NB4 (cell line): ENCODE measurements around the gene SLC13A4.

Experiments
- DNase-seq: peaks from one replicate; pipeline ENCODE4 v3.0.0; 2010; ENCODE audit warnings: low read depth
- H3K4me3 ChIP-seq: one replicate; pipeline ENCODE4 v1.5.1; 2011; ENCODE audit warnings: mild to moderate bottlenecking, low read depth, low read length, moderate library complexity
- MYC ChIP-seq: IDR thresholded peaks from 2 replicates; pipeline ENCODE4 v1.6.1; 2011; ENCODE audit warnings: low read depth, low read length
- POLR2A ChIP-seq: IDR thresholded peaks from 2 replicates; pipeline ENCODE4 v1.6.1; 2011; ENCODE audit warnings: mild to moderate bottlenecking; ENCODE audit not compliant: insufficient read length; ENCODE audit errors: extremely low read depth
- TF ChIP-seq, protein P1 (sequence below): IDR thresholded peaks from one replicate; pipeline ENCODE4 v1.5.1; 2012; ENCODE audit warnings: low read depth, low read length
- TF ChIP-seq, protein P2 (sequence below): IDR thresholded peaks from 2 replicates; pipeline ENCODE4 v1.6.1; 2011; ENCODE audit warnings: low read depth, low read length

The SLC13A4 gene

DNA sequence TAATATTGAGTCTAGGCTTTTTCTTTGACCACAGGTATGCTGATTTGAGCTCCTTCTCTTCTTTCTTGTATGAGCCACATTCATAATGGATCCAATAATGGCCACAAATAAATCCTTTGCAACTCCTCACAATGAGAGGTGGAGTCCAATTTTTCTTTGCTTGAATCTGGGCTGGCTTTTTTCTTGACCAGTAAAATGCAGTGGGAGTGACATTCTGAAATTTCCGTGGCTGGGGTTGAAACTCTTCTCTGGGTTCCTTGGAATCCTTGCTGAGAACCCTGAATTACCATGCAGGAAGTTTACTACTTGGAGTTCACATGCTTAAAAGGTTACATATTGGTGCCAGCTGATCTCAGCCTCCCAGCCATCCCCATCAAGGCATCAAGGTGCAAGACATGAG lies 43.1 kb upstream of the SLC13A4 start:
- H3K4me3 ChIP-seq, result no peak overlapping the region
- TF ChIP-seq POLR2A, result no peak
- TF ChIP-seq, protein P1, sequence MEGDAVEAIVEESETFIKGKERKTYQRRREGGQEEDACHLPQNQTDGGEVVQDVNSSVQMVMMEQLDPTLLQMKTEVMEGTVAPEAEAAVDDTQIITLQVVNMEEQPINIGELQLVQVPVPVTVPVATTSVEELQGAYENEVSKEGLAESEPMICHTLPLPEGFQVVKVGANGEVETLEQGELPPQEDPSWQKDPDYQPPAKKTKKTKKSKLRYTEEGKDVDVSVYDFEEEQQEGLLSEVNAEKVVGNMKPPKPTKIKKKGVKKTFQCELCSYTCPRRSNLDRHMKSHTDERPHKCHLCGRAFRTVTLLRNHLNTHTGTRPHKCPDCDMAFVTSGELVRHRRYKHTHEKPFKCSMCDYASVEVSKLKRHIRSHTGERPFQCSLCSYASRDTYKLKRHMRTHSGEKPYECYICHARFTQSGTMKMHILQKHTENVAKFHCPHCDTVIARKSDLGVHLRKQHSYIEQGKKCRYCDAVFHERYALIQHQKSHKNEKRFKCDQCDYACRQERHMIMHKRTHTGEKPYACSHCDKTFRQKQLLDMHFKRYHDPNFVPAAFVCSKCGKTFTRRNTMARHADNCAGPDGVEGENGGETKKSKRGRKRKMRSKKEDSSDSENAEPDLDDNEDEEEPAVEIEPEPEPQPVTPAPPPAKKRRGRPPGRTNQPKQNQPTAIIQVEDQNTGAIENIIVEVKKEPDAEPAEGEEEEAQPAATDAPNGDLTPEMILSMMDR, result no peak
- TF ChIP-seq MYC, result no peak
- TF ChIP-seq, protein P2, sequence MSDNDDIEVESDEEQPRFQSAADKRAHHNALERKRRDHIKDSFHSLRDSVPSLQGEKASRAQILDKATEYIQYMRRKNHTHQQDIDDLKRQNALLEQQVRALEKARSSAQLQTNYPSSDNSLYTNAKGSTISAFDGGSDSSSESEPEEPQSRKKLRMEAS, result no peak
- no peak for DNase-seq

GRCh38 chr7:135770139-135770710 lies 42.2 kb upstream of the SLC13A4 start:
- TF ChIP-seq MYC (no peak), POLR2A (no peak)
- TF ChIP-seq, protein P1, result no peak
- TF ChIP-seq, protein P2, result no peak
- no peak overlapping the region for H3K4me3 ChIP-seq
- no peak for DNase-seq

- DNase-seq, result no peak
- TF ChIP-seq MYC (no peak), POLR2A (no peak)
- TF ChIP-seq, protein P1, result no peak
- TF ChIP-seq, protein P2, result no peak
- H3K4me3 ChIP-seq, result no peak overlapping the region
Observed at GRCh38 chr7:135769005-135769802, 41.2 kb upstream of the SLC13A4 start.

DNA sequence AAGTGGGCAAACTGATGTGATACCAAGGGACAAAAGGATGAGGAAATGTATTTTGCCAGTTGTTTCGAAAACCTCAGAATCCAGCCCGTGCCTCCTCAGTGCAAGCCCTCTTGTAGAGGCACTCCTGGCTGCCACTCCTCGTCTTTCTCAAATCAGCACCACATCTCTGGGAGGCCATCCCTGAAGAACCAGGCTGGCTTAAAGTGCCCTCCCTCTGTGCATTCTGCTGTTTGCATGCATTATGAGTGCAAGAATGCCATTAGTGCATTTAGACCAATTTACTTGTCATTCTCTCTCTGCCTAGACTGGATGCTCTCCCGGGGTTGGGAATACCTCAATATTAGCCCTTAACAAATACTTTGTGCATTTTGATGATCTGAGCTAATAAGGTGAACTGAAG lies 40.5 kb upstream of the SLC13A4 start:
- TF ChIP-seq POLR2A, result no peak
- TF ChIP-seq MYC, result no peak
- TF ChIP-seq, protein P2, result no peak
- TF ChIP-seq, protein P1, result no peak
- no peak for DNase-seq

GRCh38 chr7:135768064-135768463 lies 40.1 kb upstream of the SLC13A4 start:
- TF ChIP-seq, protein P1, result no peak
- no peak for TF ChIP-seq MYC
- TF ChIP-seq, protein P2, result no peak
- TF ChIP-seq POLR2A, result no peak
- H3K4me3 ChIP-seq, result no peak overlapping the region
- no peak for DNase-seq

More for the DNA sequence above, 40.5 kb upstream of the SLC13A4 start:
- H3K4me3 ChIP-seq, result no peak overlapping the region
